C4-2B (cell line): ENCODE data around the gene SDR39U1.

ENCODE experiments used
- ZFX ChIP-seq: fragments of 450-650 bp; IDR thresholded peaks from 2 replicates; pipeline ENCODE4 v1.6.1; 2017
- TF ChIP-seq, protein P1 (sequence below): fragments of 450-650 bp; conservative IDR thresholded peaks from 2 replicates; pipeline ENCODE4 v1.5.1; 2017; ENCODE audit warnings: mild to moderate bottlenecking

DNA sequence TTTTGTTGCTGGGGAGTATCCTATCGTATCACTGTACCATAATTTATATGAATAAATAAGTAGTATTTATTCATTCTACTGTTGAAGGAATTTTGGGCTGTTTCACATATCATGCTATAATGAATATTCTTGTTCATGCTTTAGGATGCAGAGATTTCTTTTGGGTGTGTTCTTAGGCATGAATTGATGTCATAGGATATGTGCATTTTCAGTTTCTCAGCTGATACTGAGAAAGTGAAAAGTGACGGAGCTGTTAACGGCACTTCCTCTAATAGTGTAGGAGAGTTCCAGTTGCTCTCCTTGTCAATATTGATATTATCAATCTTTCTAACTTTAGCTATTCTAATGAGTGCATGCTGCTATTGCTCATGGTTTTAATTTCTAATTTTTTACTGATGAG is 23.2 kb upstream of the SDR39U1 start:
- TF ChIP-seq, protein P1, sequence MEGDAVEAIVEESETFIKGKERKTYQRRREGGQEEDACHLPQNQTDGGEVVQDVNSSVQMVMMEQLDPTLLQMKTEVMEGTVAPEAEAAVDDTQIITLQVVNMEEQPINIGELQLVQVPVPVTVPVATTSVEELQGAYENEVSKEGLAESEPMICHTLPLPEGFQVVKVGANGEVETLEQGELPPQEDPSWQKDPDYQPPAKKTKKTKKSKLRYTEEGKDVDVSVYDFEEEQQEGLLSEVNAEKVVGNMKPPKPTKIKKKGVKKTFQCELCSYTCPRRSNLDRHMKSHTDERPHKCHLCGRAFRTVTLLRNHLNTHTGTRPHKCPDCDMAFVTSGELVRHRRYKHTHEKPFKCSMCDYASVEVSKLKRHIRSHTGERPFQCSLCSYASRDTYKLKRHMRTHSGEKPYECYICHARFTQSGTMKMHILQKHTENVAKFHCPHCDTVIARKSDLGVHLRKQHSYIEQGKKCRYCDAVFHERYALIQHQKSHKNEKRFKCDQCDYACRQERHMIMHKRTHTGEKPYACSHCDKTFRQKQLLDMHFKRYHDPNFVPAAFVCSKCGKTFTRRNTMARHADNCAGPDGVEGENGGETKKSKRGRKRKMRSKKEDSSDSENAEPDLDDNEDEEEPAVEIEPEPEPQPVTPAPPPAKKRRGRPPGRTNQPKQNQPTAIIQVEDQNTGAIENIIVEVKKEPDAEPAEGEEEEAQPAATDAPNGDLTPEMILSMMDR: no peak
- TF ChIP-seq ZFX: no peak
